HG03354 (cell line): ENCODE measurements around the gene ELP5.

Experiments used
- ATAC-seq: cut with Tn5 transposase; IDR thresholded peaks from one replicate; pipeline ENCODE4 v1.9.1; 2021; ENCODE audit warnings: mild to moderate bottlenecking; ENCODE audit not compliant: unreplicated experiment, poor library complexity, severe bottlenecking

The ELP5 gene

GRCh38 chr17:7304179-7304578 lies 52.2 kb downstream of the ELP5 start:
- ATAC-seq, result no peak

GRCh38 chr17:7306911-7307685 lies 55.1 kb downstream of the ELP5 start, which contains the start of gene EIF5A:
EIF5A (plus strand) TSS chr17:7307628; CDS start chr17:7309636, 2,008 bp downstream.
- ATAC-seq, result peak; percentile 73

- ATAC-seq, result peak; percentile 8
Measured at GRCh38 chr17:7307686-7308624, 55.9 kb downstream of the ELP5 start.

- peak; percentile 24 for ATAC-seq
Measured at GRCh38 chr17:7308625-7309433, 56.8 kb downstream of the ELP5 start.
